HepG2 (cell line): Measurements from ENCODE around the gene FOSL2. TPM values are rescaled to one million over a fixed set of nuclear protein-coding genes. Genes with fewer than 3 reads are reported as not detected.

ENCODE experiments used
- GABPA ChIP-seq, 2 experiments: IDR thresholded peaks; 2 replicates each; pipeline ENCODE4 v1.6.1; 2011 to 2016; ENCODE audit warnings: low read depth in 2 of 2, low read length in 1 of 2, missing biosample characterization in 1 of 2, missing genetic modification characterization in 1 of 2
- HNRNPLL ChIP-seq: fragments of 200-400 bp; formaldehyde crosslinking; IDR thresholded peaks from 2 replicates; pipeline ENCODE4 v1.6.1; 2017; ENCODE audit warnings: mild to moderate bottlenecking, low read depth, low read length; ENCODE audit not compliant: poor library complexity, severe bottlenecking
- KIAA2018 ChIP-seq: sonication (generic); formaldehyde crosslinking; IDR thresholded peaks from 2 replicates; pipeline ENCODE4 v1.5.0; 2020; ENCODE audit warnings: mild to moderate bottlenecking, missing genetic modification reagents, borderline replicate concordance
- LBX2 ChIP-seq: sonication (generic); formaldehyde crosslinking; IDR thresholded peaks from 2 replicates; pipeline ENCODE4 v1.5.0; 2020; ENCODE audit warnings: missing genetic modification reagents, mild to moderate bottlenecking, borderline replicate concordance
- MXD4 ChIP-seq: IDR thresholded peaks from 2 replicates; pipeline ENCODE4 v1.6.1; 2016; ENCODE audit warnings: mild to moderate bottlenecking, missing biosample characterization, missing genetic modification reagents
- NAIF1 ChIP-seq: sonication (generic); formaldehyde crosslinking; IDR thresholded peaks from 2 replicates; pipeline ENCODE4 v1.5.0; 2020; ENCODE audit warnings: mild to moderate bottlenecking, missing genetic modification reagents, borderline replicate concordance
- NR2F1 ChIP-seq, 2 experiments: fragments of 450-650 bp in 1 of 2; formaldehyde crosslinking in 1 of 2; IDR thresholded peaks; 2 replicates each; pipeline versions ENCODE4 v1.5.0 to v1.6.1; 2016 to 2020; ENCODE audit warnings: mild to moderate bottlenecking in 1 of 2, missing compliant biosample characterization in 1 of 2, missing genetic modification reagents in 1 of 2, moderate library complexity in 1 of 2
- RXRB ChIP-seq: IDR thresholded peaks from 2 replicates; pipeline ENCODE4 v1.6.1; 2016; ENCODE audit warnings: borderline replicate concordance, missing genetic modification reagents, missing compliant biosample characterization
- SAFB2 ChIP-seq: sonication (generic); formaldehyde crosslinking; IDR thresholded peaks from 2 replicates; pipeline ENCODE4 v1.5.1; 2020; ENCODE audit warnings: missing genetic modification reagents, low read depth, mild to moderate bottlenecking, borderline replicate concordance
- TFAP4 ChIP-seq: sonication (generic); IDR thresholded peaks from 2 replicates; pipeline ENCODE4 v1.6.1; 2016; ENCODE audit warnings: low read depth, borderline replicate concordance
- ZFP41 ChIP-seq: sonication (generic); formaldehyde crosslinking; IDR thresholded peaks from 2 replicates; pipeline ENCODE4 v1.4.0; 2020; ENCODE audit warnings: mild to moderate bottlenecking, missing genetic modification reagents, borderline replicate concordance
- ZNF24 ChIP-seq: fragments of 450-650 bp; IDR thresholded peaks from 2 replicates; pipeline ENCODE4 v1.6.1; 2017; ENCODE audit warnings: antibody characterized with exemption, mild to moderate bottlenecking
- ZNF337 ChIP-seq: sonication (generic); formaldehyde crosslinking; IDR thresholded peaks from 2 replicates; pipeline ENCODE4 v1.5.1; 2020; ENCODE audit warnings: missing genetic modification reagents, low read depth, mild to moderate bottlenecking, borderline replicate concordance
- ZNF530 ChIP-seq: sonication (generic); formaldehyde crosslinking; IDR thresholded peaks from 2 replicates; pipeline ENCODE4 v1.5.0; 2020; ENCODE audit warnings: low read depth, mild to moderate bottlenecking, missing genetic modification reagents
- ZNF83 ChIP-seq: sonication (generic); formaldehyde crosslinking; IDR thresholded peaks from 2 replicates; pipeline ENCODE4 v1.4.0; 2020; ENCODE audit warnings: missing genetic modification reagents, mild to moderate bottlenecking, borderline replicate concordance
- polyA plus RNA-seq, 8 experiments: library from polyadenylated mRNA; depleted of rRNA in 3 of 8; stranded (reverse) in 7 of 8; unstranded in 1 of 8; fragments of >200 nt; fragmentation: Illumina TruSeq in 4 of 8; extraction: Trizol in 4 of 8; gene quantifications; 2 replicates each; pipeline versions ENCODE4 v1.2.1 to v1.2.3, GENCODE V29; 2011 to 2016; ENCODE audit warnings: low read depth in 4 of 8, missing spikeins in 1 of 8, mixed read lengths in 1 of 8; ENCODE audit not compliant: insufficient read depth in 1 of 8
- total RNA-seq, 5 experiments: library from RNA; depleted of rRNA; stranded (reverse); fragments of >200 nt; fragmentation: Illumina TruSeq; extraction: Trizol; gene quantifications; 2 replicates each; pipeline ENCODE4 v1.2.3, GENCODE V29; 2016; ENCODE audit warnings: low read depth in 1 of 5

FOSL2 gene
- total and polyA plus RNA-seq, 2 of the 13 experiments (the other 11 are each of a cell fraction or from before 2014, with no cell fraction given): 3.4 to 18.1 TPM

- no peak for TF ChIP-seq KIAA2018 (CRISPR knock-in tag)
- no peak for TF ChIP-seq LBX2 (CRISPR knock-in tag)
- TF ChIP-seq SAFB2 (CRISPR knock-in tag): no peak
- TF ChIP-seq GABPA (IDR thresholded peaks at IDR 0.05; ENCODE audit: low read depth, low read length): no peak
- no peak for TF ChIP-seq GABPA (CRISPR knock-in tag; IDR thresholded peaks at IDR 0.05; ENCODE audit: low read depth)
- TF ChIP-seq HNRNPLL: no peak
- no peak for TF ChIP-seq ZNF83 (CRISPR knock-in tag)
- no peak for TF ChIP-seq NR2F1 (CRISPR knock-in tag; IDR thresholded peaks at IDR 0.05)
- TF ChIP-seq ZFP41 (CRISPR knock-in tag): no peak
- TF ChIP-seq ZNF530: no peak
- TF ChIP-seq ZNF337: no peak
- no peak for TF ChIP-seq RXRB (CRISPR knock-in tag)
- TF ChIP-seq MXD4 (CRISPR knock-in tag): no peak; the same call in 1 of the 2 replicates
- TF ChIP-seq ZNF24: no peak
- peak; percentile 34; the same call in 1 of the 2 replicates for TF ChIP-seq TFAP4
- no peak for TF ChIP-seq NAIF1 (CRISPR knock-in tag)
These were observed 36.4 kb upstream of the FOSL2 start (continued) for GRCh38 chr2:28356095-28356911.
